A673 (cell line): ENCODE measurements around the gene AOPEP. TPM values are rescaled to one million over a fixed set of nuclear protein-coding genes. Genes with fewer than 3 reads are reported as not detected.

Source experiments
- BruUV-seq: library from RNA; stranded (reverse); fragments of 400-500 nt; replicated peaks from 2 replicates; lab custom pipeline; 2021; lab: Mats Ljungman, UMichigan
- CTCF ChIA-PET: fragments of 300-600 bp; sonication (Branson Sonifier 250); formaldehyde crosslinking; loops from one replicate; lab custom pipeline; 2022; ENCODE audit warnings: antibody characterized with exemption; lab: Charles Lee
- POLR2A ChIA-PET: fragments of 300-600 bp; sonication (Branson Sonifier 250); formaldehyde crosslinking; loops from one replicate; lab custom pipeline; 2022; ENCODE audit warnings: antibody characterized with exemption; ENCODE audit not compliant: low non-redundant PET; lab: Charles Lee
- DNase-seq: peaks from one replicate; pipeline ENCODE4 v3.0.0-alpha.2; 2015; ENCODE audit warnings: low spot score
- H3K27ac ChIP-seq: fragments of 200-600 bp; sonication (generic); 2 replicates; pipeline ENCODE4 v1.5.1; 2016; ENCODE audit warnings: mixed run types, low read depth, mild to moderate bottlenecking, mixed read lengths, antibody characterized with exemption, low read length; ENCODE audit not compliant: poor library complexity, severe bottlenecking
- H3K27me3 ChIP-seq: fragments of 200-600 bp; sonication (generic); replicated peaks from 2 replicates; pipeline ENCODE4 v1.6.1; 2017; ENCODE audit warnings: mixed run types, low read depth, mild to moderate bottlenecking, mixed read lengths, antibody characterized with exemption, low read length; ENCODE audit not compliant: insufficient read depth, poor library complexity
- H3K36me3 ChIP-seq: fragments of 200-600 bp; sonication (generic); 2 replicates; pipeline ENCODE4 v1.6.1; 2016; ENCODE audit warnings: mixed run types, mild to moderate bottlenecking, mixed read lengths, antibody characterized with exemption, low read length; ENCODE audit not compliant: insufficient read depth, poor library complexity, severe bottlenecking
- H3K4me1 ChIP-seq: fragments of 200-600 bp; sonication (generic); 2 replicates; pipeline ENCODE4 v1.6.1; 2017; ENCODE audit warnings: mixed run types, mild to moderate bottlenecking, mixed read lengths, antibody characterized with exemption, low read length; ENCODE audit not compliant: insufficient read depth, poor library complexity, severe bottlenecking
- H3K4me3 ChIP-seq: fragments of 200-600 bp; sonication (generic); 2 replicates; pipeline ENCODE4 v1.5.1; 2016; ENCODE audit warnings: low read depth, mixed run types, mild to moderate bottlenecking, mixed read lengths, low read length; ENCODE audit not compliant: poor library complexity, severe bottlenecking
- H3K9me3 ChIP-seq: fragments of 200-600 bp; sonication (generic); 2 replicates; pipeline ENCODE4 v1.6.1; 2016; ENCODE audit warnings: mixed run types, low read depth, mild to moderate bottlenecking, mixed read lengths, antibody characterized with exemption, low read length; ENCODE audit not compliant: poor library complexity, severe bottlenecking
- CTCF ChIP-seq: fragments of 300-800, 200-600 bp; sonication (generic); conservative IDR thresholded peaks from 2 replicates; pipeline ENCODE4 v1.5.1; 2017; ENCODE audit warnings: low read depth, mild to moderate bottlenecking, antibody characterized with exemption, low read length, moderate library complexity, mixed read lengths
- EZH2 ChIP-seq: fragments of 200-600 bp; sonication (generic); IDR thresholded peaks from 2 replicates; pipeline ENCODE4 v1.6.1; 2017; ENCODE audit warnings: borderline replicate concordance, low read depth, mild to moderate bottlenecking, mixed read lengths, antibody characterized with exemption, low read length; ENCODE audit not compliant: poor library complexity, severe bottlenecking
- intact Hi-C: fragments of 100-400 bp; cut with micrococcal nuclease; formaldehyde crosslinking; loops from one replicate; pipeline ENCODE4 v1.10.0; 2022; ENCODE audit not compliant: unreplicated experiment
- total RNA-seq: library from RNA; stranded (reverse); gene quantifications from 2 replicates; pipeline ENCODE4 v1.2.3, GENCODE V29; 2021

The AOPEP gene
- total RNA-seq, 1 experiment from 2014 or later, result 17.5 TPM

GRCh38 chr9:95043826-95044225, 317.3 kb downstream of the AOPEP start:
- DNase-seq, result no peak
- TF ChIP-seq CTCF, result no peak
- TF ChIP-seq EZH2, result no peak
- no peaks in the 10 kb centered on the region for H3K27me3 ChIP-seq
- peaks cover 6% of the 10 kb centered on the region for H3K4me1 ChIP-seq
- BruUV-seq, result no TSS peak
- no peak overlapping the region for H3K27ac ChIP-seq
- CTCF ChIA-PET, result no interaction called here
- no peak overlapping the region for H3K4me3 ChIP-seq
- POLR2A ChIA-PET, result no interaction called here
- H3K36me3 ChIP-seq, result no peaks in the 10 kb centered on the region
- no peaks in the 10 kb centered on the region for H3K9me3 ChIP-seq
- intact Hi-C loops, result no loop called here

- TF ChIP-seq CTCF (no peak), EZH2 (no peak)
- H3K4me1 ChIP-seq, result peaks cover 13% of the 10 kb centered on the region
- H3K9me3 ChIP-seq, result no peaks in the 10 kb centered on the region
- no peaks in the 10 kb centered on the region for H3K27me3 ChIP-seq
- no TSS peak for BruUV-seq
- H3K27ac ChIP-seq, result no peak overlapping the region
- no peak overlapping the region for H3K4me3 ChIP-seq
- CTCF ChIA-PET, result no interaction called here
- POLR2A ChIA-PET, result no interaction called here
- intact Hi-C loops, result no loop called here
- H3K36me3 ChIP-seq, result no peaks in the 10 kb centered on the region
- DNase-seq, result no peak
Measured at GRCh38 chr9:95044731-95045508, 318.4 kb downstream of the AOPEP start.

GRCh38 chr9:95045751-95046150, 319.3 kb downstream of the AOPEP start:
- ChIA-PET POLR2A (no interaction called here), CTCF (no interaction called here)
- Histone ChIP-seq H3K27ac (no peak overlapping the region), H3K9me3 (no peaks in the 10 kb centered on the region), H3K27me3 (no peaks in the 10 kb centered on the region), H3K4me1 (peaks cover 19% of the 10 kb centered on the region), H3K4me3 (no peak overlapping the region), H3K36me3 (no peaks in the 10 kb centered on the region)
- intact Hi-C loops, result no loop called here
- BruUV-seq, result no TSS peak
- TF ChIP-seq EZH2 (no peak), CTCF (no peak)
- no peak for DNase-seq
